Measurements from ENCODE around the gene MYLK4.

MYLK4 gene

GRCh38 chr6:2686515-2686914 is 64.2 kb downstream of the MYLK4 start:
- H3K9me3 ChIP-seq (ENCODE audit: insufficient read depth, low read depth, low read length) = peaks cover 3% of the 10 kb centered on the region
- no peaks in the 10 kb centered on the region for H3K79me1 ChIP-seq (ENCODE audit: low read length)
- no peaks in the 10 kb centered on the region for H3K36me3 ChIP-seq (ENCODE audit: control insufficient read depth in 1 of 2, insufficient read depth in 2 of 2, low read length in 2 of 2)
- DNase-seq = no peak
- H3K14ac ChIP-seq (ENCODE audit: low read length) = no peak overlapping the region
- no peak overlapping the region for H2BK12ac ChIP-seq (ENCODE audit: low read length)
- no peak overlapping the region for H3K9ac ChIP-seq (ENCODE audit: low read length)
- no peak overlapping the region for H2AK5ac ChIP-seq (ENCODE audit: low read length)
- WGBS (ENCODE audit: extremely low coverage, insufficient coverage, insufficient read length) = no CpG with 5 or more reads among the region's 11 CpGs
- H4K8ac ChIP-seq (ENCODE audit: low read depth, low read length) = no peak overlapping the region
- H4K91ac ChIP-seq (ENCODE audit: low read depth, low read length) = no peak overlapping the region
- H4K12ac ChIP-seq (ENCODE audit: low read depth, low read length) = no peak overlapping the region
- no peak overlapping the region for H3K23ac ChIP-seq (ENCODE audit: low read length)
- no peaks in the 10 kb centered on the region for H3K4me1 ChIP-seq (ENCODE audit: control insufficient read depth in 1 of 2, insufficient read depth in 2 of 2, low read length in 2 of 2)
- H2BK5ac ChIP-seq (ENCODE audit: low read depth, low read length, poor library complexity) = no peak overlapping the region
- H3K4me2 ChIP-seq (ENCODE audit: low read length) = no peak overlapping the region
- H2AFZ ChIP-seq (ENCODE audit: insufficient read depth, low read length, poor library complexity) = no peak overlapping the region
- H3K18ac ChIP-seq (ENCODE audit: low read length) = no peak overlapping the region
- no peaks in the 10 kb centered on the region for H3K79me2 ChIP-seq (ENCODE audit: control insufficient read depth, insufficient read depth, low read length, poor library complexity)
- no peak overlapping the region for H3K4ac ChIP-seq (ENCODE audit: low read depth, low read length)
- no peaks in the 10 kb centered on the region for H3K27me3 ChIP-seq (ENCODE audit: insufficient read depth, low read length)
- no peak overlapping the region for H3K27ac ChIP-seq (ENCODE audit: low read depth, low read length)
- no peak overlapping the region for H3K4me3 ChIP-seq (ENCODE audit: low read depth, low read length)
- H2BK120ac ChIP-seq (ENCODE audit: insufficient read depth, low read length, poor library complexity) = no peak overlapping the region

GRCh38 chr6:2684766-2685754 is 65.7 kb downstream of the MYLK4 start:
- Histone ChIP-seq H3K27me3 (ENCODE audit: insufficient read depth, low read length) (no peaks in the 10 kb centered on the region), H2AFZ (ENCODE audit: insufficient read depth, low read length, poor library complexity) (no peak overlapping the region), H3K23ac (ENCODE audit: low read length) (no peak overlapping the region), H4K12ac (ENCODE audit: low read depth, low read length) (no peak overlapping the region), H3K4me1 (ENCODE audit: control insufficient read depth in 1 of 2, insufficient read depth in 2 of 2, low read length in 2 of 2) (no peaks in the 10 kb centered on the region), H2AK5ac (ENCODE audit: low read length) (no peak overlapping the region), H2BK5ac (ENCODE audit: low read depth, low read length, poor library complexity) (no peak overlapping the region), H3K27ac (ENCODE audit: low read depth, low read length) (no peak overlapping the region), H3K36me3 (ENCODE audit: control insufficient read depth in 1 of 2, insufficient read depth in 2 of 2, low read length in 2 of 2) (no peaks in the 10 kb centered on the region), H2BK120ac (ENCODE audit: insufficient read depth, low read length, poor library complexity) (no peak overlapping the region), H2BK12ac (ENCODE audit: low read length) (no peak overlapping the region), H3K4ac (ENCODE audit: low read depth, low read length) (no peak overlapping the region), H3K14ac (ENCODE audit: low read length) (no peak overlapping the region), H3K9me3 (ENCODE audit: insufficient read depth, low read depth, low read length) (peaks cover 3% of the 10 kb centered on the region), H3K79me1 (ENCODE audit: low read length) (no peaks in the 10 kb centered on the region), H3K4me2 (ENCODE audit: low read length) (no peak overlapping the region), H3K9ac (ENCODE audit: low read length) (no peak overlapping the region), H4K91ac (ENCODE audit: low read depth, low read length) (no peak overlapping the region), H3K4me3 (ENCODE audit: low read depth, low read length) (no peak overlapping the region), H4K8ac (ENCODE audit: low read depth, low read length) (no peak overlapping the region), H3K79me2 (ENCODE audit: control insufficient read depth, insufficient read depth, low read length, poor library complexity) (no peaks in the 10 kb centered on the region), H3K18ac (ENCODE audit: low read length) (no peak overlapping the region)
- DNase-seq = no peak
- no CpG with 5 or more reads among the region's 30 CpGs for WGBS (ENCODE audit: extremely low coverage, insufficient coverage, insufficient read length)

GRCh38 chr6:2684103-2684749 is 66.5 kb downstream of the MYLK4 start:
- H3K9ac ChIP-seq (ENCODE audit: low read length) = no peak overlapping the region
- H3K18ac ChIP-seq (ENCODE audit: low read length) = no peak overlapping the region
- no peak for DNase-seq
- H3K36me3 ChIP-seq (ENCODE audit: control insufficient read depth in 1 of 2, insufficient read depth in 2 of 2, low read length in 2 of 2) = no peaks in the 10 kb centered on the region
- no peak overlapping the region for H3K4me2 ChIP-seq (ENCODE audit: low read length)
- no peak overlapping the region for H2AK5ac ChIP-seq (ENCODE audit: low read length)
- no peaks in the 10 kb centered on the region for H3K4me1 ChIP-seq (ENCODE audit: control insufficient read depth in 1 of 2, insufficient read depth in 2 of 2, low read length in 2 of 2)
- no peaks in the 10 kb centered on the region for H3K79me1 ChIP-seq (ENCODE audit: low read length)
- H2BK120ac ChIP-seq (ENCODE audit: insufficient read depth, low read length, poor library complexity) = no peak overlapping the region
- no peak overlapping the region for H4K91ac ChIP-seq (ENCODE audit: low read depth, low read length)
- no peak overlapping the region for H3K14ac ChIP-seq (ENCODE audit: low read length)
- H2BK12ac ChIP-seq (ENCODE audit: low read length) = no peak overlapping the region
- peaks cover 3% of the 10 kb centered on the region for H3K9me3 ChIP-seq (ENCODE audit: insufficient read depth, low read depth, low read length)
- no peak overlapping the region for H2BK5ac ChIP-seq (ENCODE audit: low read depth, low read length, poor library complexity)
- no peak overlapping the region for H3K4me3 ChIP-seq (ENCODE audit: low read depth, low read length)
- no peak overlapping the region for H2AFZ ChIP-seq (ENCODE audit: insufficient read depth, low read length, poor library complexity)
- no peak overlapping the region for H3K27ac ChIP-seq (ENCODE audit: low read depth, low read length)
- no peaks in the 10 kb centered on the region for H3K79me2 ChIP-seq (ENCODE audit: control insufficient read depth, insufficient read depth, low read length, poor library complexity)
- H3K23ac ChIP-seq (ENCODE audit: low read length) = no peak overlapping the region
- no peak overlapping the region for H4K12ac ChIP-seq (ENCODE audit: low read depth, low read length)
- WGBS (ENCODE audit: extremely low coverage, insufficient coverage, insufficient read length) = no CpG with 5 or more reads among the region's 18 CpGs
- no peaks in the 10 kb centered on the region for H3K27me3 ChIP-seq (ENCODE audit: insufficient read depth, low read length)
- H3K4ac ChIP-seq (ENCODE audit: low read depth, low read length) = no peak overlapping the region
- H4K8ac ChIP-seq (ENCODE audit: low read depth, low read length) = no peak overlapping the region

GRCh38 chr6:2680264-2680922 is 70.3 kb downstream of the MYLK4 start:
- Histone ChIP-seq H3K14ac (ENCODE audit: low read length) (no peak overlapping the region), H2BK120ac (ENCODE audit: insufficient read depth, low read length, poor library complexity) (no peak overlapping the region), H3K4me2 (ENCODE audit: low read length) (no peak overlapping the region), H2AK5ac (ENCODE audit: low read length) (no peak overlapping the region), H3K4ac (ENCODE audit: low read depth, low read length) (no peak overlapping the region), H2BK5ac (ENCODE audit: low read depth, low read length, poor library complexity) (no peak overlapping the region), H3K27me3 (ENCODE audit: insufficient read depth, low read length) (no peaks in the 10 kb centered on the region), H3K36me3 (ENCODE audit: control insufficient read depth in 1 of 2, insufficient read depth in 2 of 2, low read length in 2 of 2) (no peaks in the 10 kb centered on the region), H3K4me3 (ENCODE audit: low read depth, low read length) (no peak overlapping the region), H3K79me1 (ENCODE audit: low read length) (no peaks in the 10 kb centered on the region), H2BK12ac (ENCODE audit: low read length) (no peak overlapping the region), H4K8ac (ENCODE audit: low read depth, low read length) (no peak overlapping the region), H4K91ac (ENCODE audit: low read depth, low read length) (no peak overlapping the region), H3K9ac (ENCODE audit: low read length) (no peak overlapping the region), H2AFZ (ENCODE audit: insufficient read depth, low read length, poor library complexity) (no peak overlapping the region), H4K12ac (ENCODE audit: low read depth, low read length) (no peak overlapping the region), H3K79me2 (ENCODE audit: control insufficient read depth, insufficient read depth, low read length, poor library complexity) (no peaks in the 10 kb centered on the region), H3K9me3 (ENCODE audit: insufficient read depth, low read depth, low read length) (peaks cover 3% of the 10 kb centered on the region), H3K4me1 (ENCODE audit: control insufficient read depth in 1 of 2, insufficient read depth in 2 of 2, low read length in 2 of 2) (no peaks in the 10 kb centered on the region), H3K27ac (ENCODE audit: low read depth, low read length) (no peak overlapping the region), H3K18ac (ENCODE audit: low read length) (no peak overlapping the region), H3K23ac (ENCODE audit: low read length) (no peak overlapping the region)
- no peak for DNase-seq
- no CpG with 5 or more reads among the region's 15 CpGs for WGBS (ENCODE audit: extremely low coverage, insufficient coverage, insufficient read length)

Data from trophoblast cell (in vitro differentiated cells and primary cell).